GM21390 (cell line): Measurements from ENCODE around the gene RGS8.

ENCODE experiments used
- ATAC-seq: cut with Tn5 transposase; IDR thresholded peaks from one replicate; pipeline ENCODE4 v1.9.1; 2021; ENCODE audit not compliant: unreplicated experiment

Gene RGS8

DNA sequence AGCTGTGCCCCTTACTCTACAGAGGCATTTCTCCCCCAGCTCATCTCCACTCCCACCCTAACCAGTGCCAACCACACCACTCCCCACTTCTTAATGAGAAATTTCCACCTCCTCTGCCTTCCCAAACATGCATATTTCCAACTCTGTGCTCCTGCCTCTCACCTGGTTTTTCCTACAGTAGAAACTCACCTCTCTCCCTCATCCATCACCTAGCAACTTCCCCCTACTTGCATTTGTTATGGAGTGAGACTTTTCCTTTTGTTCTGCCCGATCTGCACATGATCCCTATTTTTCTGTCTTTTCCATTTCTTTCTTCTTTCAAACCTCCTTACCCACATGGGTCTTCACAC lies 11.9 kb downstream of the RGS8 start:
- ATAC-seq: no peak

GRCh38 chr1:182671750-182672486 lies 12.5 kb downstream of the RGS8 start:
- ATAC-seq: no peak

DNA sequence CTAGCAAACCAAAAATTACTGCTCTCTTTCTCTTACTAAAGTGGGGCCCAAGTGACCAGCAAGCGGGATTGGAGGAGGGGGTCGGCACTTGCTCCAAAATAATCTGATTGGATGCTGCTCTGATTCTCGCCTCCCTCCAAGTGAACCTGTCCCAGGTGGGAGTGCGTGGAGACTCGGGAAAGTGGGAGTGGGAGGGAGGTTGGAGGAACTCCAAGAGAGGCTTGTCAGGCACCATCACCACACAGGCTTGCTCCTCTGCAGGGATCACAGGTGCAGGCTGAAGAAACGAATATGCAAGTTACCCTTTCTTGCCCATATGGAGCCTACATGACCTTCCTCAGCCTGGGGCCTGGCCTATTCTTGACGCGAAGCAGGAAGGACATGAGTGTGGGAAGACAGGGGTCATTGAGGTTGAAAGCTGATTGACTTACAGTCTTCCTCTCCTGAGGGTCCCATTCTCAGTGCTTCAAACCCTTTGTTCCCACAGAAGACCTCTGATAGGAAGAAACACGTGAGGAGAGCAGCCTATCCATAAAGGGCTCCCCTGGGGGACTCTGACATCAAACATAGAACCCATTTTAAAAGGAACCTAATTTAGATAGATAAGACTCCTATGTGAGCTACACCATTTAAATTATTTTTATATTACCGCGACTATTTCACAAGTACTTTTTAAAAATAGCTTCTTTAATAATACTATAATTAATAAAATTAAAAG lies 14.2 kb downstream of the RGS8 start:
- ATAC-seq: no peak

- ATAC-seq: no peak
These were observed 15.1 kb downstream of the RGS8 start for GRCh38 chr1:182669266-182669665.

- no peak for ATAC-seq
These were observed 15.8 kb downstream of the RGS8 start for GRCh38 chr1:182668521-182669054.

DNA sequence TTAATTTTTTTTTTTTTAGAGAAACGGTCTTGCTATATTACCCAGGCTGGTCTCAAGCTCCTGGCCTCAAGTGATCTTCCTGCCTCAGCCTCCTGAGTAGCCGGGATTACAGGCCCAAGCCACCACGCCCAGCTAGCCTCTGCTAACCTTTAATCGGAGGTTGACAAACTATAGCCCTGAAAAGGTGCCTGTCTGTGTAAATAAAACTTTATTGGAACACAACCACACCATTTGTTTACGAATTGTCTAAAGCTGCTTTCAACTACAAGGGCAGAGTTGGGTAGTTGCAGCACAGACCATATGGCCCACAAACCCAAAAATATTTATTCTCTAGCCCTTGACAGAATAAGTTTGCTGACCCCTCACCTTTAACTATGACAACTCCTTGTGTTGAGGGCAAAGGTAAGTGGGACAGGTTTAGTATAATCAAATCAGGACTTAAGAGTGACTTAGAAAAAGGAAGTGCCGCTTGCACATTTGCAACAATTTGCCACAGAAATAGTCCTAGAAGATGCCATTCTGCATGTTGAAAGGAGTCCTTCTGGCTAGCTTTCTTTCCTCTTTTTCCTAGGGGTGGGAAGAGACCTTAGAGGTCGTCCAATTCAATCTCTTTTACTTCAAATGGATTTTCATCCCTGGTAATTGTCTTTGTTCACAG lies 16.4 kb downstream of the RGS8 start:
- no peak for ATAC-seq

DNA sequence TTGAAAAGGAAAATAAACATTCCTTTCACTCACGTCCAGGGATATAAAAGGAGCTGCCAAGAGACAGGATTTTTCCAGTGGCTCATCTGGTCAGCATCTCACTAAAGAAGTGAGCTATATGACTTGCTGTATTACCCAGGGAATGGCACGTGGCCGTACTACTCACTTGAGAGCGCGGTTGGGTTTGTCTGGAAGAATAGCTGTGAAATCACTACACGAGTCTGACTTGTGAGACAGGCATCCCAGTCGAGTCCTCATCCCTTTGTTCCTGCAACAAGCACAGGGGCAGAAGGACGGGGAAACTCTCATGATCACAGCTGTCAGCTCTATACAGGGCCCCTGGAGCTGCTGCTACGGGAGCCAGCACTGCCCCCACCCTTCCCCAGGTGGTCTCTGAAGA lies 17.7 kb downstream of the RGS8 start:
- no peak for ATAC-seq

GRCh38 chr1:182664296-182664695 lies 20.1 kb downstream of the RGS8 start:
- ATAC-seq: no peak

- no peak for ATAC-seq
These were observed 21.4 kb downstream of the RGS8 start for GRCh38 chr1:182662956-182663355.

- ATAC-seq: no peak
These were observed 22.1 kb downstream of the RGS8 start for GRCh38 chr1:182662121-182662890.

DNA sequence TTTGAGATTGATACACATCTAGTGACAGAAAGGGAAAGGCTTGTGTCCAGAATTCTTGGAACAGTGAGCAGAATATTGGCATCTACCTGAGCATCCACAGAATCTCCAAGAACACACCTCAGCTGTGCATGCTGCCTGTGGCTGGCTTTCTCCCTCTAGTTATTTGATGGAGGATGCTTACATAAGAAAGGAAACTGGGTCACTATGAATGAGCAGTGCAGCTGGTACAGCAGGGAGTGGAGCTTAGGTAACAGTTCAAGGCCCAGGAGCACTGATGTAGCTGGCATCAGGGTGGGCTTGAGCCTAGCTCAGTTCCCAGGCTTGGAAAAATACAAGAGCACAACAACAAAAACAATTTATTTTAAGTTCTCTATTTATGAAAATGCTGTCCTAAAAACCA lies 26.3 kb downstream of the RGS8 start:
- no peak for ATAC-seq

GRCh38 chr1:182656842-182657397 lies 27.5 kb downstream of the RGS8 start:
- ATAC-seq: no peak

GRCh38 chr1:182653986-182654385 lies 30.4 kb downstream of the RGS8 start:
- ATAC-seq: no peak

- no peak for ATAC-seq
These were observed 31.5 kb downstream of the RGS8 start for GRCh38 chr1:182652933-182653332.

DNA sequence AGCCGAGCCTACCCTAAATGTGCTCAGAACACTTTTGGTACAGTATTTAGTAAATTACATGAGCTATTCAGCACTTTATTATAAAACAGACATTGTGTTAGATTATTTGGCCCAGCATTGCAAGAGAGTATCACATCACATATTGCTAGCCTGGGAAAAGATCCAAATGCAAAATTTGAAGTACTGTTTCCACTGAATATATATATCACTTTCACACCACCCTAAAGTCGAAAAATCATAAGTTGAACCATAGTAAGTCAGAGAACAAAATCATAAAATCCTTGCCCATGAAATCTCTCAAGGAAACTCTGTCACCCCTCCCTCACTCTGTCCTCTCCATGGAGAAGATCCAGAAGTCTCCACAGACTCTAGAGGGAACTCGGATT lies 33.1 kb downstream of the RGS8 start:
- no peak for ATAC-seq

- no peak for ATAC-seq
These were observed 33.6 kb downstream of the RGS8 start for GRCh38 chr1:182650678-182651338.

DNA sequence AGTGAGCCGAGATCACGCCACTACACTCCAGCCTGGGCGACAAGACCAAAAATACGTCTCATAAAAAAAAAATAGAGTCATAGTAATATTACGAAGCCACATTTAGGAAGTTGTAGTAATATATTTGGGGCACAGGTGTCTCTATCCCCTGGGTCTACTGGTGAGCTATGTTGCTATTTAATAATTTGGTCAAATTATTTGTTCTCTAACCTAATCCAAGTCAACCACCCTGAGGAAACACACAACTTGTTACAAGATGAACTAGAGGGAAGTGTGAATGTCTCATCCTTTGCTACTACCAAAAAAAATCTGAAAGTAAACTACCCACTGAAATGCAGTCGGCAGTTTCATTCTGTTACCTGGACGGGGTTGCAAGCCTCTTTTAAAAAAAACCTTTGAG lies 35.3 kb downstream of the RGS8 start:
- peak; percentile 51 for ATAC-seq

DNA sequence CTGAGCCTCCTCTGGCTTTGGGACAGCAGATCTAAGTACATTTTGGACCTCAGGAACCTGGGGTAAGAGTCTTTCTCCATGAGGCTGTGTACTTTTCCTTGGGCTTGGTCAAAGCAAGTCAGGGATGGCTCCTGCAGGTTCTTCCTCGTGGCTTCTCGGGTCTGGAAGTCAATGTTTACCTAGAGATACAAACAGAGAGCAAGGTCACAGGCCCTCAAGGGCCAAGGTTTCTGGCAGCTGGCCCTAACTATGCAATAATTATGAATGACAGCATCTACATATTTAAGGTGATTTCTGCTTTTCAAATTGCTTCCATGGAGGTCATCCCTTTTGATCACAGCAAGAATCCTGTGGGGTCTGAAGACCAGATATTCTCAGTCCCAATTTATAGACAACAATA lies 37.6 kb downstream of the RGS8 start:
- no peak for ATAC-seq

- ATAC-seq: no peak
These were observed 39.5 kb downstream of the RGS8 start for GRCh38 chr1:182644886-182645285.

DNA sequence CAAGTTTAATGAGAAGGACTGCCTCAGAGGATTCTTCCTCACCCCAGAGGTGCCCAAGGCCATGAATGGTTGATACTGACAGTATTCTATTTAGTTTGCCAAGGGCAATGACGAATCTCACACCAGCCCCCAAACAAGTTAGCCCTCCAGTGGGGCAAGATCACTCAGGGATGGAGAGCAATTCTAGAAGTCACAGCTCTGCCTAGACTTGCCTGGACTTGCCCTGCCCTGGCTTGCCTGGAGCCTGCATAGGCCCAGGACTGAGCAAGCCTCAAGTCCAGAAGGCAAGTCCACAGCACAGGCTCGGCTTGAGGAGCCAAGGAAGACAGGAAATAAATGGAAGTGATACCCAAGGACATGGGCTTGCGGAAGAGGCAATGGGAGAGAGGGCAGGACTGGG lies 40.7 kb downstream of the RGS8 start:
- ATAC-seq: no peak
